ENCODE measurements around the gene TBC1D9. TPM values are rescaled to one million over a fixed set of nuclear protein-coding genes. Genes with fewer than 3 reads are reported as not detected.

TBC1D9 gene
- total and polyA plus RNA-seq, 7 donors, result 1.6 to 5.4 (median 2.1) TPM

DNA sequence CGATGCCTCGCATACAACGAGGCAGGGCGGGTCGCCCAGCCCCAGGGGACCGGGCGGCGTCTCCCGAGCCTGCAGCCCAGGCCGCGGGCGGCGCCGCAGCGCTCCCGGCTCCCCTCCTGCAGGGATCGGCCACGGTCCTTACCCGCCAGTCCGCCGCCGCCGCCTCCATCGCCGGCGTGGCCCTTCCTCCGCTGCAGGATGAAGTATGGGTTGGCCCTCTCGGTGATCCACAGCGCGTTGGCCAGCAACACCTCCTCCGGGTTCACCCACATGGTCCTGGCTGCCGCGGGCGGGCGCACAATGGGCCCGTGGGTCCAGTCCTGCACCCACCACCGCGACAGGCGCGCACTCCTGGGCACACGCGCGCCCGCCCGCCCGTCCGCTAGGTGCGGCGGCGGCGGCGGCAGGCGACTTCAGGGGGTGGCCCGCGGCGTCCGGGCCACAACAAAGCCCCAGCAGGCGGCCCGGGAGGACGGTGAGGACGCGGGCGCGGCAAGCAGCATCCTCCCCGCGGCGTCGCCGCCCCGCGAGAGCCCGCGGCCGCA lies 339 bp downstream of the TBC1D9 start:
- no peaks in the 10 kb centered on the region for H3K36me3 ChIP-seq (ENCODE audit: insufficient read depth in 1 of 2, low read depth in 1 of 2)
- H3K9me3 ChIP-seq, result no peaks in the 10 kb centered on the region
- 0 to 1% (median 1%) methylated on average over 57 to 74 of the region's 74 CpGs for WGBS, 3 donors
- peak overlapping the region; percentile 87 for H3K4me3 ChIP-seq
- TF ChIP-seq, protein P1, sequence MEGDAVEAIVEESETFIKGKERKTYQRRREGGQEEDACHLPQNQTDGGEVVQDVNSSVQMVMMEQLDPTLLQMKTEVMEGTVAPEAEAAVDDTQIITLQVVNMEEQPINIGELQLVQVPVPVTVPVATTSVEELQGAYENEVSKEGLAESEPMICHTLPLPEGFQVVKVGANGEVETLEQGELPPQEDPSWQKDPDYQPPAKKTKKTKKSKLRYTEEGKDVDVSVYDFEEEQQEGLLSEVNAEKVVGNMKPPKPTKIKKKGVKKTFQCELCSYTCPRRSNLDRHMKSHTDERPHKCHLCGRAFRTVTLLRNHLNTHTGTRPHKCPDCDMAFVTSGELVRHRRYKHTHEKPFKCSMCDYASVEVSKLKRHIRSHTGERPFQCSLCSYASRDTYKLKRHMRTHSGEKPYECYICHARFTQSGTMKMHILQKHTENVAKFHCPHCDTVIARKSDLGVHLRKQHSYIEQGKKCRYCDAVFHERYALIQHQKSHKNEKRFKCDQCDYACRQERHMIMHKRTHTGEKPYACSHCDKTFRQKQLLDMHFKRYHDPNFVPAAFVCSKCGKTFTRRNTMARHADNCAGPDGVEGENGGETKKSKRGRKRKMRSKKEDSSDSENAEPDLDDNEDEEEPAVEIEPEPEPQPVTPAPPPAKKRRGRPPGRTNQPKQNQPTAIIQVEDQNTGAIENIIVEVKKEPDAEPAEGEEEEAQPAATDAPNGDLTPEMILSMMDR (IDR thresholded peaks at IDR 0.05), result no peak
- ATAC-seq (peak; percentile 11 to 59 (median 44)), DNase-seq (peak; percentile 50 to 72)
- intact Hi-C loops (cut with DNase I), result no loop called here
- H3K27ac ChIP-seq, result peak overlapping the region; percentile 86
- peaks cover 0 to 32% (median 0%) of the 10 kb centered on the region in 3 donors for H3K27me3 ChIP-seq (ENCODE audit: insufficient read depth in 3 of 3, low read length in 2 of 3)
- peaks cover 3% of the 10 kb centered on the region for H3K4me1 ChIP-seq

DNA sequence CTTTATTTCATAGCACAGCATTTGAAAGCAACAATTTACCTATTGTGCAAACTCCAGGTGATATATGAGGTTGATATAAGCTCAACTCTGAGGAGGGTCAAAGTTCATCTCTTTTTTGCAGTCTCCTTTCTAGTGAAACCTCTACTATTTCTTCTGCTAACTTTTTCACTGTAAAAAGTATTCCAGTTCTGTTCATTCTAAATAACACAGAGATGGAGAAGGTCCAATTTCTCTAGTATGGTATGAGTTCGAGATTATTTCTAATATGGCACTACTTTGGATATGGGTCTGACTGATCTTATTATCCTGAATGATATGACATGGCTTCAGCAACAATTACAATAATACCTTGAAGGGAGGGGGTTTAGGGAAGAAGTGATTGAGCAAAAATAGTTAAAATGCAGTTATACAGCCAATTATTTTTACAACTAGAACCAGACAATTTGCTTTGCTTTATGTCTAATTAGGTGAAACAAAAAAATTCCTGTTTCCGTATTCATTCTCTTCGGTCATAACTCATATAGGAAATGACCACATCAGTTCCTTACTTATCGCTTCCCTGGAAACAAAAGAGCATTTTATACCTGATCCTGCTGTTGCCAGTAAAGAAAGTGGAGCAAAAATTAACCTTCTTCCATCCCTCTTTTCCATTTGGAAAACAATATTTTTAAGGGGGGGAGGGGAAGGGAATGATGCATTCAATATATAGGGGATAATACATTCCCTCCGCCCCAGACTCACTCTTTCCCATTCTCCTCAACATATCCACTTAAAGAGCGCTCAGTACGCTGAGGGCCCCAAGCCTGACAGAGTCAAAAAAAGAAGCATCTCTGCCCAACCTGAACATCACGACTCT lies 1.0 kb downstream of the TBC1D9 start:
- Histone ChIP-seq H3K4me1 (peaks cover 3% of the 10 kb centered on the region), H3K36me3 (ENCODE audit: insufficient read depth in 1 of 2, low read depth in 1 of 2) (no peaks in the 10 kb centered on the region), H3K9me3 (peaks cover 5% of the 10 kb centered on the region), H3K27me3 (ENCODE audit: insufficient read depth in 3 of 3, low read length in 2 of 3) (peaks cover 0 to 32% (median 0%) of the 10 kb centered on the region in 3 donors), H3K4me3 (peak overlapping the region; percentile 87), H3K27ac (peak overlapping the region; percentile 86)
- no peak for DNase-seq
- intact Hi-C loops (cut with DNase I), result no loop called here
- TF ChIP-seq, protein P1 (IDR thresholded peaks at IDR 0.05), result no peak
- WGBS, 3 donors, result 18 to 23% (median 19%) methylated on average over 8 of the region's 8 CpGs
- no peak for ATAC-seq

DNA sequence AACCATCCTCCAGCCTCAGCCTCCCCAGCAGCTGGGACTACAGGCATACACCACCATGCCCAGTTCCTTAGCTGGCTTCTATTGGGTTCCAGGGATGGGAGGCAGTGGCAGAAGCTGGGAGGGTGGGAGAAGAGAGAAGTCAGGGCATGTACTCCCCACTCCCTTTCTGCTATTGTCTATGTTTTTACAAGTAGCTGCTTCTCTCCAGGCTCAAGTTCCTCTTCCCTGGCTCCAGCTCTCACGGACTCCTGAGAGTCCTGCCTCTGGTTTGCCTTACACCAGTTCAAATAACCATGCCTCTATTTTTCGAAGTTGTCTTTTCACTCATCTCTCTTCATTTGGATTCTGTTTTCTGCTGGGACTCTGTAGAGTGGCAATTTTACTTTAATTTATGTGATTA lies 2.9 kb downstream of the TBC1D9 start:
- WGBS, 3 donors, result 89 to 92% (median 90%) methylated on average over 2 of the region's 2 CpGs
- H3K4me1 ChIP-seq, result peaks cover 3% of the 10 kb centered on the region
- H3K9me3 ChIP-seq, result peaks cover 8% of the 10 kb centered on the region
- TF ChIP-seq, protein P1 (IDR thresholded peaks at IDR 0.05), result no peak
- no peaks in the 10 kb centered on the region for H3K36me3 ChIP-seq (ENCODE audit: insufficient read depth in 1 of 2, low read depth in 1 of 2)
- ATAC-seq (no peak), DNase-seq (no peak)
- no peak overlapping the region for H3K27ac ChIP-seq
- intact Hi-C loops (cut with DNase I), result no loop called here
- H3K4me3 ChIP-seq, result no peak overlapping the region
- peaks cover 0 to 32% (median 0%) of the 10 kb centered on the region in 3 donors for H3K27me3 ChIP-seq (ENCODE audit: insufficient read depth in 3 of 3, low read length in 2 of 3)

DNA sequence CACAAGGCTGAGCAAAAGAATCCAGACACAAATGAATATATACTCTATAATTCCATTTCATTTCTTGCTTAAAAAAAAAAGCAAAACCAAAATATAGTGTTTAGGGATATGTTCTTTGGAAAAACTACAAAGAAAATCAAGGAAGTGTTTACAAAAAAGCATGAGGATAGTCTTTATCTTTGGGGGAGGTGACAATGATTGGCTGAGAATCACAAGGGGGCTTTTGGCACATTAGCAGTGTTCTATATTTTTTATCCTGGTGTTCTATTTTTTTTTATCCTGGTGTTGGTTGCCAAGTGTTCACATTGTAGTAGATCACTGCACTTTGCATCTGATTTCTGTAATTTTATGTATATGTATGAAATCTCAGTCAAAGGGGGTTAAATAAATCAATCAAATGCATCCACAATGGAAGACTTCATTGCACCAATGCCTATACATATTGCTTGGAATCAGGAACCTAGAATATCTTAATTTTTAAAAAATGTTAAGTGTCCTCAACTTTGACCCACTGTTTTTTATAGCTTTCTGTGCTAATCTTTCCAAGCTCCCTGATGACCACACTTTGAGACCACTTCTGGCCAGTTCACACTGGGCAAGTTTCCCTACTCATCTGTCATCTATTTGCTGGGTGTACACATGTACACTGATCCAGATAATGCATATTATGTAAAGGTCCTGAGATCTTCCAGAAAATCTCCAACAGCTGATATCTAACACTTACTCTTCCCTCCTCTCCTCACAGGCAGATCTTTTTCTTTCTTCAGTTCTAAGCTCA lies 3.7 kb downstream of the TBC1D9 start:
- TF ChIP-seq, protein P1 (IDR thresholded peaks at IDR 0.05), result no peak
- Histone ChIP-seq H3K36me3 (ENCODE audit: insufficient read depth in 1 of 2, low read depth in 1 of 2) (no peaks in the 10 kb centered on the region), H3K4me3 (no peak overlapping the region), H3K27me3 (ENCODE audit: insufficient read depth in 3 of 3, low read length in 2 of 3) (peaks cover 0 to 32% (median 0%) of the 10 kb centered on the region in 3 donors), H3K9me3 (peaks cover 14% of the 10 kb centered on the region), H3K27ac (no peak overlapping the region), H3K4me1 (peaks cover 3% of the 10 kb centered on the region)
- no peak for ATAC-seq
- intact Hi-C loops (cut with DNase I), result no loop called here
- no peak for DNase-seq

All from psoas muscle (tissue), 8 donors.